Ramos (cell line): ENCODE measurements around the gene CTDNEP1.

Experiments
- in situ Hi-C: fragments of 300-500 bp; cut with MboI; formaldehyde crosslinking; loops from one replicate; pipeline ENCODE4 v1.14.3; 2022; ENCODE audit warnings: low sequenced_read_pairs; ENCODE audit not compliant: unreplicated experiment

CTDNEP1 gene

GRCh38 chr17:7204828-7205461 is 46.6 kb downstream of the CTDNEP1 start:
- in situ Hi-C loops, result no loop called here

GRCh38 chr17:7204336-7204735 is 47.2 kb downstream of the CTDNEP1 start:
- in situ Hi-C loops, result no loop called here

- in situ Hi-C loops, result no loop called here
Observed at GRCh38 chr17:7203391-7203790, 48.1 kb downstream of the CTDNEP1 start.

GRCh38 chr17:7196651-7197401 is 54.7 kb downstream of the CTDNEP1 start:
- in situ Hi-C loops, result no loop called here

GRCh38 chr17:7195971-7196370 is 55.6 kb downstream of the CTDNEP1 start:
- in situ Hi-C loops, result no loop called here
